Esophagus muscularis mucosa (tissue), 4 donors: Measurements from ENCODE around the gene CALHM5.

Experiments used
- CTCF ChIP-seq, 3 experiments: fragments of 200-600 bp in 2 of 3; fragments of 450-650 bp in 1 of 3; sonication (generic) in 2 of 3; IDR thresholded peaks; one replicate each; pipeline ENCODE4 v1.5.1; 2017 to 2019; ENCODE audit warnings: antibody characterized with exemption in 3 of 3, mild to moderate bottlenecking in 2 of 3, moderate library complexity in 1 of 3
- EP300 ChIP-seq: sonication (generic); formaldehyde crosslinking; IDR thresholded peaks from one replicate; pipeline ENCODE4 v1.6.1; 2017; ENCODE audit warnings: antibody characterized with exemption
- POLR2A ChIP-seq: fragments of 450-650 bp; IDR thresholded peaks from one replicate; pipeline ENCODE4 v1.6.1; 2017; ENCODE audit warnings: antibody characterized with exemption, moderate library complexity, mild to moderate bottlenecking, low read depth
- POLR2AphosphoS5 ChIP-seq, 2 donors: sonication (generic); formaldehyde crosslinking; IDR thresholded peaks; one replicate each; pipeline ENCODE4 v1.6.1; 2017; ENCODE audit warnings: antibody characterized with exemption in 2 of 2

- TF ChIP-seq CTCF (IDR thresholded peaks at IDR 0.05) (no peak), POLR2AphosphoS5 (IDR thresholded peaks at IDR 0.05) (no peak), EP300 (no peak), POLR2A (no peak)
Observed at GRCh38 chr6:116518621-116519368, 7.4 kb downstream of the CALHM5 start.
